Lung microvascular endothelial cell (primary cell): ENCODE data around the gene KCTD21. TPM values are rescaled to one million over a fixed set of nuclear protein-coding genes. Genes with fewer than 3 reads are reported as not detected.
A peak's percentile ranks its signal among the peaks of the same experiment; 100 is the strongest.

Source experiments
- DNase-seq, 2 donors: peaks; one replicate each; pipeline versions ENCODE4 v3.0.0 to v3.0.0-alpha.2; 2010; ENCODE audit warnings: low read depth in 2 of 2
- total RNA-seq: library from RNA; depleted of rRNA; stranded (reverse); fragments of >200 nt; gene quantifications from 2 replicates; pipeline ENCODE4 v1.2.1, GENCODE V29; 2014

The KCTD21 gene
- total RNA-seq, 1 donor from 2014 or later, result 5.2 TPM

- DNase-seq, result no peak
These were observed 30.5 kb upstream of the KCTD21 start for GRCh38 chr11:78218707-78219492.

DNA sequence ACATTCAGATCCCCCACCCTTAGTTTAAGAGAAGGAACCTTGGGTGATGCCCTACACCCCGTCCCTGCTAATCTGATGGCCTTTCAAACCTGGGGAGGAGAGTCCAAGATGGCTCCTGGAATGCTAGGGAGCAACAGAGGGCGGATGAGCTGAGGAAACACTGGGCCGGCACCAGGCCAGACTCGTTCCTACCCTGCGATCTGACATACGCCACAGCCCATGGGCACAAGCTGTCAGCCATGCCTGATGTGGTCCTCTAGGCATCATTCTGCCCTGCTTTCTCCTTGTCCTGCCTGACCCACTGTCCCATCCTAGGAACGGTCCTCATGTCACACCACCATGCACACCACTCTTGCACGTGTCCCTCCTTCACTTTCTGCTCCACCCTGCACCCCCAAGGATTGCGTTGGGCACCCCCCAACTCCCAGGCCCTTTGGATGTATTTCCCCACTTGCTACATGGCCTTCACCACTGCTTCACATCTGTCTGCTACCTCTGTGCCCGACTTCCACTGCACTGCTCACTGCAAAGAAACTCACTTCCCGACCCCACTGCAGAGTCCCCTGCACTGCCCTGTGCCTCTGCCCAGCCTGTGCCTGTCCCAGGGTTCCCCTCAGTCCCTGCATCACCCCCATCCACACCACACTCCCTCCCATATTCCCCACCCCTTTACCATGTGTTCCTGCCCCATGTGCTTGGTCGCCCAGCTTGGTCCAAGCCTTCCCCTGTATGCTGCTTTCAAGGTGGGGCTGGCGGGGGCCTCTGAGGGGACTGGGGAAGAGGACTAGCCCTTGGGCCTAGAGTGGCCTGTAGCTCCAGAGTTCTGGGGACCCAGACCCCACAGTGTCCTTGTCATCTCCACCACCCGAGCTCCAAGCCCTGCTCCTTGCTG is 29.5 kb upstream of the KCTD21 start:
- DNase-seq, result no peak

DNA sequence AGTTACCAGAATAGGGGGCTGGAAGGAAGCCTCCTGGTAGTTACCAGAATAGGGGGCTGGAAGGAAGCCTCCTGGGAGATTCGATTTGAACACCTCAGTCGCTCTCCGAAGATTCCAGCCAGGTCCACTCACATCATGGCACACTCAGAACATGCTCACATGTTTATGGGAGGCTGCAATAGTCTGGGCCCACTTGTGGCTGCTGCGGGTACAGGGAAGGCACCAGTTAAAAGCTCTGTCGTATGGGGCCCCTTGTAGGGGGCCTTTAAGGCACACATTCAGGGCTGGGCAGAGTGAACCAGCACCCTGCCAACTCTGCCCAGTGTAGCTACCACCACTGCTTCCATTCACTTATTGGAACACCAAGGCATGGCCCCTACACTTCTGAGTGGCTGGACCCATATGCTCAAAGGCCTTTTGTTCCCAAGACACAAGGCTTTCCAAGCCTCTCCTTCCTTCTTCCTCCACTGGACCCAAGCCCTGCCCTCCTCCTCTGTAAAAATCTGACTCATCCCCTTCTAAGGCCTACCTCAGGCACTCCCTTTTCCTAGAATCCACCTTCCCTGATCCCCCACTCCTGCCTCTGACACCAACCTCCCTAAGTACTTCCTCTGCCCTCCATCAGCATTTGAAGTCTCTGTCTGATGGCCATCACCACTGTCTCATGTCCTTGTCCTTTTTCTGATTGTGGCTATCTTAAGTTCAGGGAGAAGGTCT is 28.3 kb upstream of the KCTD21 start:
- no peak for DNase-seq

DNA sequence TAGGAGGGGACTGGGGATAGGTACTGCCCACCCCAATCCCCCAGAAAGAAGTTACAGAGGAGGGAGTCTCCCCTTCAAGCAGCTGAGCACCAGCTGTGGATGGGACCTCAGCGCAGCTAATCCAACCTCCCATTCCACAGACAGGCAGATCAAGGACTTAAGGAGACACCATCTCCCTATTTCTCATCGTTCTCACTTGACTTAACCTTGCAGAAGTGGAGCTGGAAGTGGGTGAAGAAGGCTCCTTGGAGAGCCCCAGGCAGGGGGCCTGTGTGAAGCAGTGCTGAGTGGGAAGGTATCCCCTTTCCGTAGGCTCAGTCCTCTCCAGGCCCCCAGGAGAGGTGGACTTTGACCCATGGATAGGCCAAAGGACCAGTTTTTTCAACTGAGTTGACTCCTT is 27.6 kb upstream of the KCTD21 start:
- DNase-seq, result no peak

DNA sequence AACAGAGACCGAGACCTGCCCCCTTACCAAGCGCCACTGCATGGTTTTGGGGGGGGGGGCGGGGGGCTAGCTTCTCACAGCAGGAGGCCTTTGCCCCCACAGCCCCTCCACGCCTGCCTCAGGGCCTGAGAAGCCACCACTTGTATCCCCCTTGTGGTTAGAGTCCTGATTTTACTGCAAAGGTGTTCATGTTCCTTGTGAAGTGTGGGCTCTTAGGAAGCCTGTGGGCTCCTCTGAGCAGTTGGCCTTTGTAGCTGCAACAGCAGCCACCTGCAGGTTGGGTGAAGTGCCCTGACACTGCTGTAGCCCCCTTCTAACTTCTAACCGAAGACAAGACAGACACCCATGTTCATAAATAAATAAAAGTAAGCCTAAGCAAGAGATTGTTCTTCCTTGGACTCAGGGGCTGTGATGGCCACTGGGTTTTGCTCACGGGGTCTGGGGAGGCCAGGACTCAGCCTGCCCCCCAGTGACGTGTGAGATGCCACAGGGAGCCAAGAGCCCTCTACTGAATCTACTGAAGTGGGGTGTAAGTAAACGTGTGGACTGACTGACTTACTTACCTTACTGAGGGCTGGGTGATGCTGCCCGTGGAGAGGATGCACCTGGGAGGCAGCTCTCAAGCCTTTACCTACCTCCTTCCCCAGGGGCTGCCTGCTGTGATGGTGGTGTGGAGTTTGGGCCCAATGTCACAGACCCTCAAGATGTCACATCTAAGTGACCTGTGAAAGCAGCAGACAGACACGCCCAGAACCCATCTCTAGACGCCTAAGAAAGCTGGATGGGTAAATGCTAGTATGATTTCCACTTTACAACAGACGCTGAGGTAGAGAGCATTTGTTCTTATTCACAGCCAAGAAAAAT is 26.1 kb upstream of the KCTD21 start:
- DNase-seq, result no peak

DNA sequence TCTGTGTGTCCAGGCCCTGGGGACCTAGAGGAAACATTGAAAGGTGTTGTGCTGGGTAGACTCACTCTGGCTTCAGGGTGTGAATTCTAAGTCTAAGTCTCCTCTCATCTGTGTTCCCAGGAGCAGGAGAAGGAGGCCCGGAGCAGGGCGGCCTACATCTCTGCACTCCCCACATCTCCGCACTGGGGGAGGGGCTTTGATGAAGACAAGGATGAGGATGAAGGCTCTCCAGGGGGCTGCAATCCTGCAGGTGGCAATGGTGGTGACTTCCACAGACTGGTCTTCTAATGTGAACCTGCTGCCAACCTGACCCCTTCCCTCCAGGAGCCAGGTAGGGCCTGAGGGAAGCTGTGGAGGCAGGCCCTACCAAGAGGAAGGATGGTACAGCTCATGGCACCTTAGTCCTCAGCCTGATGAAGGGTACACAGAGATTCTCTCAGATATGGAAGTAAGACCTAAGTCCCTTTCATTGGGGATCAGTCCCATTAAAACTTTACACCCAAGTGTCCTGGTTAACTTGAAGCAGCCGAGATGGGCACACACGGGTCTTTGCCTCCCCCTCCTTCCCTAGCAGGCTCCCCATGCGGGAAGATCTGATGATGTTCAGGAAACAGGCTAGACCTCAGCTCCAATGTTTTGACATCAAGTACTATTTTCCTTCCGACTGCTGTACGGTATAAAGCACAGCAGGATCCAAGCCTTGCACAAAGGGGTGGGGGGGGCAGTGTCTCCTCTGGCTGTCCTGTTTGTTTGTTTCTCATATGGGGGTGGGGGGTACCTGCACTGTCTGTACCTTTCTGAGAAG is 25.3 kb upstream of the KCTD21 start:
- DNase-seq, result peak; percentile 18 to 25

- no peak for DNase-seq
These were observed 24.4 kb upstream of the KCTD21 start for GRCh38 chr11:78212586-78213371.

DNA sequence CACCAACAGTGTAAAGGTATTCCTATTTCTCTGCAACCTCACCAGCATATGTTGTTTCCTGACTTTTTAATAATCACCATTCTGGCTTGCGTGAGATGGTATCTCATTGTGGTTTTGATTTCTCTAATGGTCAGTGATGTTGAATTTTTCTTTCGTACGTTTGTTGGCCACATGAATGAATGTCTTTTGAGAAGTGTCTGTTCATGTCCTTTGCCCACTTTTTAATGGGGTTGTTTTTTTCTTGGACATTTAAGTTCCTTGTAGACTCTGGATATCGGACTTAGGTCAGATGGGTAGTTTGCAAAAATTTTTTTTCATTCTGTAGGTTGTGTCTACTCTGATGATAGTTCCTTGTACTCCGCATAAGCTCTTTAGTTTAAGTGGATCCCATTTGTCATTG is 23.1 kb upstream of the KCTD21 start:
- no peak for DNase-seq

- DNase-seq, result no peak
These were observed 21.7 kb upstream of the KCTD21 start for GRCh38 chr11:78210000-78210608.

- no peak for DNase-seq
These were observed 21.1 kb upstream of the KCTD21 start for GRCh38 chr11:78209478-78209877.

GRCh38 chr11:78208257-78209165 is 20.1 kb upstream of the KCTD21 start:
- DNase-seq, result no peak

DNA sequence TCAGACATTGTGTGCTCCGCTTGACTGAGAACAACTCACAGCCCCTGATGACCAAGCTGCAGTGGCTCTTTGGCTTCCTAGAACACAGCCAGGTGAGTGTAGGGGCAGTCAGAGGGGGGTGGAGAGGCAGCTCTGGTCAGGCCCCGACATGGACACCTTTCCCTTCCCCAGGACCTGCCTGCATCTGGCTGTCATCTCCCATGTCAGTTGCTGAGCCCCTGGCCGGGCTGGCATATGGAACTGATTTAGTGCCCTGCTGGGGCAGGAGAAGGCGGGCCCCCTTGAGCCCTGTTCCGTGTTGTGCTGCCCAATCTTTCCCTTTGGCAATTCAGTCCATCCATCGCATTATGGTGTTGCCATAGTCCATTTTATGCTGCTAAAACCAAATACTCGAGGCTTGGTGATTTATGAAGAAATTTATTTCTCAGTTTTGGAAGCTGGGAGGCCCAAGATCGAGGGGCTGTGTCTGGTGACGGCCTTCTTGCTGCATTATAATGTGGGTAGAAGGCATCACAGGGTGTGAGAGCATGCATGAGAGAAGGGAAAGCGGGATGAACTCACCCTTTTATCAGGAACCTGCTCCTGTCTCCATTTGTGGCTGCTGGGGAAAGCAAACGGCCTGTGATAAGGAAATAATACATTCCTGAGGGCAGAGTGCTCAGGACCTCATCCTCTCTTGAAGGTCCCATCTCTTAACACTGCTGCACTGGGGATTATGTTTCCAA is 19.3 kb upstream of the KCTD21 start:
- DNase-seq, result no peak

GRCh38 chr11:78205691-78206090 is 17.3 kb upstream of the KCTD21 start:
- no peak for DNase-seq

- no peak for DNase-seq
These were observed 16.8 kb upstream of the KCTD21 start for GRCh38 chr11:78205256-78205655.

GRCh38 chr11:78203184-78203583 is 14.8 kb upstream of the KCTD21 start:
- no peak for DNase-seq

- DNase-seq, result peak; percentile 19 to 46
These were observed 14.3 kb upstream of the KCTD21 start for GRCh38 chr11:78202733-78203167.
